Lung (tissue), 12 donors: ENCODE measurements around the gene CDS2. TPM values are rescaled to one million over a fixed set of nuclear protein-coding genes. Genes with fewer than 3 reads are reported as not detected.
A peak's percentile ranks its signal among the peaks of the same experiment; 100 is the strongest.

Source experiments
- ATAC-seq: fragments of 200-7000 bp; cut with Tn5 transposase; one replicate; pipeline ENCODE4 v1.9.1; 2020; ENCODE audit warnings: moderate number of reproducible peaks; ENCODE audit not compliant: insufficient read depth, low FRiP score
- DNase-seq, 3 donors: peaks; one replicate each; pipeline ENCODE4 v3.0.0-alpha.2; 2013 to 2017
- H3K27ac ChIP-seq, 2 donors: one replicate each; pipeline ENCODE4 v1.5.1; 2013; ENCODE audit warnings: mild to moderate bottlenecking in 2 of 2, moderate library complexity in 2 of 2, control low read depth in 1 of 2, inconsistent platforms in 1 of 2, low read depth in 1 of 2, low read length in 1 of 2
- H3K27me3 ChIP-seq, 3 donors: one replicate each; pipeline ENCODE4 v1.5.1; 2013; ENCODE audit warnings: low read length in 2 of 3; ENCODE audit not compliant: control insufficient read depth in 3 of 3, insufficient read depth in 3 of 3
- H3K36me3 ChIP-seq, 4 donors: one replicate each; pipeline ENCODE4 v1.5.1; 2013; ENCODE audit warnings: low read length in 4 of 4, mild to moderate bottlenecking in 1 of 4, moderate library complexity in 1 of 4; ENCODE audit not compliant: control insufficient read depth in 4 of 4, insufficient read depth in 4 of 4
- H3K4me1 ChIP-seq, 5 donors: one replicate each; pipeline ENCODE4 v1.5.1; 2013; ENCODE audit warnings: low read length in 5 of 5, mild to moderate bottlenecking in 2 of 5, moderate library complexity in 1 of 5; ENCODE audit not compliant: control insufficient read depth in 5 of 5, insufficient read depth in 5 of 5
- H3K4me3 ChIP-seq: one replicate; pipeline ENCODE4 v1.5.1; 2013; ENCODE audit warnings: mild to moderate bottlenecking, control low read depth, moderate library complexity
- H3K9ac ChIP-seq, 2 donors: one replicate each; pipeline ENCODE4 v1.5.1; 2013; ENCODE audit warnings: low read length in 2 of 2, control low read depth in 1 of 2; ENCODE audit not compliant: insufficient read depth in 1 of 2
- H3K9me3 ChIP-seq, 4 donors: one replicate each; pipeline ENCODE4 v1.5.1; 2013; ENCODE audit warnings: low read length in 3 of 4, mild to moderate bottlenecking in 1 of 4, moderate library complexity in 1 of 4; ENCODE audit not compliant: control insufficient read depth in 4 of 4, insufficient read depth in 3 of 4
- WGBS, 2 donors: extraction: QIAGEN DNeasy Blood & Tissue Kit; methylation state at CpG; one replicate each; pipeline ENCODE4 v1.1.7; 2013; 5-methylcytosine and 5-hydroxymethylcytosine counted together
- polyA plus RNA-seq, 2 donors: library from polyadenylated mRNA; stranded (reverse); fragments of 200-250 nt; gene quantifications; one replicate each; pipeline ENCODE4 v1.2.1, GENCODE V29; 2013
- total RNA-seq, 2 donors: library from RNA; depleted of rRNA in 1 of 2; stranded (reverse); fragments of >200 nt in 1 of 2; gene quantifications; one replicate each; pipeline ENCODE4 v1.2.1, GENCODE V29; 2014 to 2021
- TF ChIP-seq, protein P1 (sequence below): IDR thresholded peaks from 2 replicates; pipeline ENCODE4 v1.5.1; 2012; ENCODE audit warnings: mild to moderate bottlenecking; ENCODE audit errors: control extremely low read depth, extremely low read depth
- donor health status: control.
- donor health status: control.
- donor health status: Bipolar disorder and iron deficiency.
- donor health status: healthy.
- donor health status: DM: yes; HTN: yes; CAD: no.

CDS2 gene
- total and polyA plus RNA-seq, 4 donors: 15.7 to 50.8 (median 37.0) TPM

GRCh38 chr20:5170341-5170740 lies 43.5 kb downstream of the CDS2 start:
- 66 to 76% methylated on average over 8 of the region's 8 CpGs for WGBS, 2 donors
- Histone ChIP-seq H3K36me3 (peaks cover 0 to 7% (median 3%) of the 10 kb centered on the region in 4 donors), H3K4me3 (no peak overlapping the region), H3K27ac (peak overlapping the region in 1 of 2 donors; percentile 26), H3K9me3 (no peaks in the 10 kb centered on the region), H3K4me1 (peaks cover 0 to 42% (median 21%) of the 10 kb centered on the region in 5 donors), H3K9ac (no peak overlapping the region), H3K27me3 (no peaks in the 10 kb centered on the region)
- ATAC-seq (no peak), DNase-seq (no peak)
- TF ChIP-seq, protein P1, sequence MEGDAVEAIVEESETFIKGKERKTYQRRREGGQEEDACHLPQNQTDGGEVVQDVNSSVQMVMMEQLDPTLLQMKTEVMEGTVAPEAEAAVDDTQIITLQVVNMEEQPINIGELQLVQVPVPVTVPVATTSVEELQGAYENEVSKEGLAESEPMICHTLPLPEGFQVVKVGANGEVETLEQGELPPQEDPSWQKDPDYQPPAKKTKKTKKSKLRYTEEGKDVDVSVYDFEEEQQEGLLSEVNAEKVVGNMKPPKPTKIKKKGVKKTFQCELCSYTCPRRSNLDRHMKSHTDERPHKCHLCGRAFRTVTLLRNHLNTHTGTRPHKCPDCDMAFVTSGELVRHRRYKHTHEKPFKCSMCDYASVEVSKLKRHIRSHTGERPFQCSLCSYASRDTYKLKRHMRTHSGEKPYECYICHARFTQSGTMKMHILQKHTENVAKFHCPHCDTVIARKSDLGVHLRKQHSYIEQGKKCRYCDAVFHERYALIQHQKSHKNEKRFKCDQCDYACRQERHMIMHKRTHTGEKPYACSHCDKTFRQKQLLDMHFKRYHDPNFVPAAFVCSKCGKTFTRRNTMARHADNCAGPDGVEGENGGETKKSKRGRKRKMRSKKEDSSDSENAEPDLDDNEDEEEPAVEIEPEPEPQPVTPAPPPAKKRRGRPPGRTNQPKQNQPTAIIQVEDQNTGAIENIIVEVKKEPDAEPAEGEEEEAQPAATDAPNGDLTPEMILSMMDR: no peak

DNA sequence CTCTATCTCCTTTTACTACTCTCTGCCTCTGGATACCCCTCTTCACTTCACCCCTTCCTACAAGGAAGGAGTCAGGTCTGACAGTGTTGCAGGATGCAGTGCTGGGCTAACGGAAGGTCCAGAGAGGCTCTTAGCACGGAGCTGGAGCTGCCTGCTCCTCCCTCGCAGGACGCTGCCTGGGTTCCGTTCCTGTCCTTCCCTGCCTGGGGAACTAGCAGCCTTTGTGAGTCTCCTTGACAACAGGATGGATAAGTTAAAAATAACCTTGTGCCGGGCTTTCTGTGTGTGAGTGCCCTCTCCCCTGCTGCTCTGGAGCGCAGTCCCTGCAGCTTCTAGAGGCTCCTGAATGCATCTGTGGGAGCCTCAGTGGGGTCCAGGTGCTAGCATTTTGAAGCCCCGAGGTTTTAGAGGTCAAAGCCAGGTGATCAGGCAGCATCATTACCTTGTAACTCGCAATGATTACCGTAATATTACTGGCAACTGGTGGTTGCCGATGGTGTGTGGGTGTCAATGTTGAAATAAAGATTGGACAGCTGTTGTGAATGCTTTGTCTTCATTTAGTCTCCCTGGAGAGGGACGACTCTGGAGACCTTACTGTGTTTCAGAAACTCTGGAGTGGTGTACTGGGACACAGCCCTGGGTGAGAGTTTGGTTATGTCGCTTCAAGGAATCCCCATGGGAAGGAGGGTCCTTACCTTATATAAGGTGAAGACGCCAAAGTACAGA lies 44.4 kb downstream of the CDS2 start:
- H3K36me3 ChIP-seq: peaks cover 0 to 9% (median 3%) of the 10 kb centered on the region in 4 donors
- DNase-seq (peak in 2 of 3 donors; percentile 32 to 55), ATAC-seq (no peak)
- no peak overlapping the region for H3K4me3 ChIP-seq
- peak overlapping the region; percentile 43 to 62 for H3K27ac ChIP-seq
- peaks cover 0 to 40% (median 21%) of the 10 kb centered on the region in 5 donors for H3K4me1 ChIP-seq
- TF ChIP-seq, protein P1: no peak
- WGBS, 2 donors: 58 to 76% methylated on average over 14 of the region's 14 CpGs
- H3K9me3 ChIP-seq: no peaks in the 10 kb centered on the region
- H3K9ac ChIP-seq: no peak overlapping the region
- no peaks in the 10 kb centered on the region for H3K27me3 ChIP-seq

DNA sequence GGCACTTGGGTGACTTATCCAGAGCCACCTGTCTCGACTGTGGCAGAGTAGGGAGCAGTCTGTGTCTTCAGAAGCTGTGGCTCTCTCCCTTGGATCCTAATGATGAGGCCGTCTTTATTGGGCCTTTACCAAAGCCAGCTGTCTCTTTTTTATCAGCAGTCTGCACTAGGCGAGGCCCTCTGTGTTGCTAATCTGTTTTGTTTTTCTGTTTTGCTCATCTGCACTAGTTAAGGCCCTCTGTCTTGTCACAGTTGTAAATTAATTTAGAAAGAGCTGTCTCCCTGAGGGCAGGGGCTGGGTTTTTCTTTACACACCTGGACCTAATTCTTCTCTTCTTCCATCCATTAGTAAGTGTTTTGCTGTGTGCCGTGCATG lies 45.0 kb downstream of the CDS2 start:
- no peak overlapping the region for H3K4me3 ChIP-seq
- WGBS, 2 donors: 75 to 85% methylated on average over 4 of the region's 4 CpGs
- peaks cover 0 to 14% (median 4%) of the 10 kb centered on the region in 4 donors for H3K36me3 ChIP-seq
- H3K27ac ChIP-seq: peak overlapping the region; percentile 43 to 62
- H3K9ac ChIP-seq: no peak overlapping the region
- TF ChIP-seq, protein P1: no peak
- no peaks in the 10 kb centered on the region for H3K27me3 ChIP-seq
- ATAC-seq (no peak), DNase-seq (no peak)
- no peaks in the 10 kb centered on the region for H3K9me3 ChIP-seq
- peaks cover 0 to 37% (median 21%) of the 10 kb centered on the region in 5 donors for H3K4me1 ChIP-seq
